GM06990 (cell line): ENCODE measurements around the gene ATP11B.

Source experiments
- DNase-seq: peaks from one replicate; pipeline ENCODE4 v3.0.0-alpha.2; 2011; ENCODE audit not compliant: insufficient read length; ENCODE audit errors: extremely low read depth
- H3K27me3 ChIP-seq: replicated peaks from 2 replicates; pipeline ENCODE4 v1.6.0; 2011; ENCODE audit warnings: low read length; ENCODE audit not compliant: control insufficient read depth, insufficient read depth
- H3K36me3 ChIP-seq: 2 replicates; pipeline ENCODE4 v1.5.1; 2011; ENCODE audit warnings: low read length; ENCODE audit not compliant: control insufficient read depth, insufficient read depth
- H3K4me3 ChIP-seq: replicated peaks from 2 replicates; pipeline ENCODE4 v1.5.1; 2011; ENCODE audit warnings: low read depth, mild to moderate bottlenecking, control low read depth, low read length
- CTCF ChIP-seq: IDR thresholded peaks from 2 replicates; pipeline ENCODE4 v1.5.1; 2011; ENCODE audit warnings: low read length, control low read depth, mild to moderate bottlenecking, inconsistent platforms; ENCODE audit not compliant: insufficient read depth, poor library complexity, severe bottlenecking

ATP11B gene

GRCh38 chr3:182964179-182964578 is 170.9 kb downstream of the ATP11B start:
- H3K36me3 ChIP-seq, result no peaks in the 10 kb centered on the region; the same call in 1 of the 2 replicates
- no peak for DNase-seq
- H3K4me3 ChIP-seq, result no peak overlapping the region
- H3K27me3 ChIP-seq, result no peaks in the 10 kb centered on the region
- no peak for TF ChIP-seq CTCF

- no peak for DNase-seq
- no peak for TF ChIP-seq CTCF
- Histone ChIP-seq H3K4me3 (no peak overlapping the region), H3K36me3 (no peaks in the 10 kb centered on the region), H3K27me3 (no peaks in the 10 kb centered on the region)
These were observed 172.6 kb downstream of the ATP11B start for GRCh38 chr3:182965861-182966366.

GRCh38 chr3:182967218-182968204 is 174.2 kb downstream of the ATP11B start:
- H3K4me3 ChIP-seq, result peak overlapping the region; percentile 22
- no peaks in the 10 kb centered on the region for H3K36me3 ChIP-seq
- H3K27me3 ChIP-seq, result no peaks in the 10 kb centered on the region
- TF ChIP-seq CTCF, result no peak
- DNase-seq, result peak; percentile 42

- DNase-seq, result no peak
- Histone ChIP-seq H3K4me3 (no peak overlapping the region), H3K27me3 (no peaks in the 10 kb centered on the region), H3K36me3 (no peaks in the 10 kb centered on the region)
- no peak for TF ChIP-seq CTCF
These were observed 176.0 kb downstream of the ATP11B start for GRCh38 chr3:182969277-182969676.

- no peak for TF ChIP-seq CTCF
- DNase-seq, result no peak
- H3K4me3 ChIP-seq, result no peak overlapping the region
- no peaks in the 10 kb centered on the region for H3K27me3 ChIP-seq
- H3K36me3 ChIP-seq, result no peaks in the 10 kb centered on the region
These were observed 176.5 kb downstream of the ATP11B start for GRCh38 chr3:182969853-182970252.
